HG03575 (cell line): ENCODE measurements around the gene ALKAL2.

ENCODE experiments used
- ATAC-seq: cut with Tn5 transposase; IDR thresholded peaks from one replicate; pipeline ENCODE4 v1.9.1; 2021; ENCODE audit not compliant: unreplicated experiment, insufficient number of reproducible peaks, low FRiP score; ENCODE audit errors: extremely low read depth

Gene ALKAL2

DNA sequence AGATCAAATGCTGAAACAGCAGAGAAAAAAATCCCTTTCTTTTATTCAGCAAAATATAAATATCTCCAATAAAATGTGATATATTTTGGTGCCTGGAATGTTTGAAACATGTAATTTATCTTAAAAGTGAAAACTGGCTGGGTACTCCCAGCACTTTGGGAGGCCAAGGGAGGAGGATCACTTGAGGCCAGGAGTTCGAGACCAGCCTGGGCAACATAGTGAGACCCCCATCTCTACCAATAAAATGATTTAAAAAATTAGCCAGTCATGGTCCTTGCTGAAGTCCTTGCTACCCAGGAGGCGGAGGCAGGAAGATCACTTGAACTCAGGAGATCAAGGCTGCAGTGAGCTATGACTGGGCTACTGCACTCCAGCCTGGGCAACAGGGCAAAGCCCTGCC lies 32.7 kb downstream of the ALKAL2 start:
- ATAC-seq = no peak

DNA sequence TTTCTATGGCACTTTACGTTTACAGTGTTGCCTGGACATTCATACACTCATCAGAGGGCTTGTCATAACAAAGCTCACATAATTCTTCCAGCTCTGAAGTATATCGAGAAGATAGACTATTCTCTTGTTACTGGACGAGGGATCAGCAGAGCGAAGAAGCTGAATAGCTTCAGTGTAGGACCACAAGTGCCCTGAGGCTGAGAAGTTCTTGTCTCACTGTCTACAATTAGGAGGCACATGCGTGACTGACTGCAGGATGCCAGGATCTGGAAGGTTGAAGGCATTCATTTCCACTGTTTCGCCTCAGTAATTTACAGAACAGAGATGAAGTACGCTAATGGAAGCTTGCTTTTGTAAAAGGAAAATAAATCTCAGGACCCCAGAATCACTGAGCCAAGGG lies 33.6 kb downstream of the ALKAL2 start:
- no peak for ATAC-seq

- ATAC-seq = no peak
These were observed 34.7 kb downstream of the ALKAL2 start for GRCh38 chr2:253202-253638.

DNA sequence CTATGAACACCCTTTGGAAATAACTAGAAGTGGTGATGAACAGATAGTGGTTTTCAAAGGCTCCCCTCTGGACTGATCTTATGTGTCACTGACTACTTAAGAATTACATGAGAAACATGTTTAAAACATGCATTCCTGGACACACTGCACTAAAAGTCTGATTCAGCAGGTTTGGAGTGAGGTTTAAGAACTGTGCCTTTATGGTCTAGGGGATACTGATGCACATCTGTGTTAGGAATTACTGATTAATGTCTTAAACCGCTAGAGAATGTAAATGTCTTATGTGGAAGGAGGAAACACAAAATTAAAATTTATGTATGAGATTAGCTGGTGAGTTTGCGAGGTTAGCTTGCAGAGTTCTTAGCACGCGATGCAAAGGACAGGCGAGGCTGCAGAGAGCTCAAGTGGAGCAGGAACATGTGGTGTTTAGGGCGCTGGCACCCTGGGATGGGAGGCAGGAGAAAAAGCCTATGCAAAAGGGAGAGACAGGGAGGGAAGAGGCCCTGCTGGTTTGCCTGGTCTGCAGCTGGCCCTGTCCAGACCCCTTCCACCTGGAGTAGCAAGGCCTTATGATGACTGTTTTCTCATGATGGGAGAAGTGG lies 35.8 kb downstream of the ALKAL2 start:
- ATAC-seq = no peak

DNA sequence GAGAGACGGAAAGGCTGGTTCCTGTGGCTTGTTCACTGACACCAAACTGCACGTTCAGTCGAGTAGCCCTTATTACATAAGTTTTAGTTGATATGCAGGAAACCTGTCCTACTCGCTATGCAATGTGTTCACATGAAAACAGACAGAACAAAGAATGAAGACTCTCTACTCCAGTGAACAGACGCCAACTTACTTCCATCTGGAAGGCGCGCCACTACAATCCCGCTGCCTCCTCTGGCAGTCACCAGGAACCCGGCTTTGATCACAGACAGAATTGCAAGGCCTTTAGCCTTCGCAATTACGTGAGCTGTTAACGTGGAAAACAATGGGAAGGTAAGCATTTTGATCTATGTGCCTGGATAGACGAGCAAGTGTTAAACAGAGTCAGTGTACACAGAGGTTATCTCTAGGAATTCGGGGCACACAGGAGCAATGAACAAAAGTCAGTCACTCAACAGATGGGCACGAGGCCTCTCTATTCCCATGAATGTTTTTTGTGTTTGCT lies 38.3 kb downstream of the ALKAL2 start:
- ATAC-seq = no peak

DNA sequence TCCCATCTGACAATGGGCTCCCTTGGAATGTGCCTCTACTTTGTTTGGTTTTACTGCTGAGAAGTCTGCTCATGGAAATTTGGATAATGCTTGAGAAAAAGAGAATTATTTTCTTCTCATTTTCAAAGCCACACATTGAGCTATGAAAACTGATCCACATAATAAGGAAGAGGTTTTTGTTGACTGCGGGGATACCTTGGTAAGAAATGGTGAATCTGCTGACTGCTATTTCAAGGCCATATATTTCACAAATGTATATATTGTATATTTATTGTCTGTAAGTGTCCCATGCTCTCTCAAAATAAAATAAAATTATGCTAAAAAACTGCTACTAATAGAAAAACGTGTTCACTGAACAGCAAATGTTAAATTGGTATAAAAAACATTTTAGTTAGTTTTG lies 39.2 kb downstream of the ALKAL2 start:
- ATAC-seq = no peak

GRCh38 chr2:246489-247144 lies 41.3 kb downstream of the ALKAL2 start:
- no peak for ATAC-seq

- ATAC-seq = no peak
These were observed 43.3 kb downstream of the ALKAL2 start for GRCh38 chr2:244547-244946.

GRCh38 chr2:238869-239268 lies 49.0 kb downstream of the ALKAL2 start:
- no peak for ATAC-seq

DNA sequence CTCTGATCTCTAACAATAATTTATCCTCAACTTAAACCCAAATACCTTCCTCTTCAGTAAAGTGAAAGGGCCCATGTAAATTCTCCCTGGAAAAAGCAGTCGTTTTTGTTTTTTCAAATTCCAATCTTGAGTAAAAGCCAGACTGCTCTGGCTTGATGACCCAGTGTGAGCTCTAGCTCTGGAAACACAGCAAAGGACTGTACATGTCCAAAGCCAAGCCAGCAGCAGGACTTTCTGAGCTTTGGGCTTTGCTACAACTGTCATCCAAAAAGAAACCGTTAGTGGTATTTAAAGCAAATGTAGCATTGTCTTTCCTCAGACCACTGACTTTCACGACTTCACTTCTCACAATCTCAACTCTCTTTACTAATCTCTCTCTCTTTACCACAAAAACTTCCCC lies 49.5 kb downstream of the ALKAL2 start:
- no peak for ATAC-seq

GRCh38 chr2:237878-238277 lies 50.0 kb downstream of the ALKAL2 start:
- ATAC-seq = no peak

GRCh38 chr2:236993-237539 lies 50.8 kb downstream of the ALKAL2 start:
- ATAC-seq = no peak

- no peak for ATAC-seq
These were observed 53.5 kb downstream of the ALKAL2 start for GRCh38 chr2:234421-234820.

GRCh38 chr2:233030-233429 lies 54.9 kb downstream of the ALKAL2 start:
- ATAC-seq = no peak

DNA sequence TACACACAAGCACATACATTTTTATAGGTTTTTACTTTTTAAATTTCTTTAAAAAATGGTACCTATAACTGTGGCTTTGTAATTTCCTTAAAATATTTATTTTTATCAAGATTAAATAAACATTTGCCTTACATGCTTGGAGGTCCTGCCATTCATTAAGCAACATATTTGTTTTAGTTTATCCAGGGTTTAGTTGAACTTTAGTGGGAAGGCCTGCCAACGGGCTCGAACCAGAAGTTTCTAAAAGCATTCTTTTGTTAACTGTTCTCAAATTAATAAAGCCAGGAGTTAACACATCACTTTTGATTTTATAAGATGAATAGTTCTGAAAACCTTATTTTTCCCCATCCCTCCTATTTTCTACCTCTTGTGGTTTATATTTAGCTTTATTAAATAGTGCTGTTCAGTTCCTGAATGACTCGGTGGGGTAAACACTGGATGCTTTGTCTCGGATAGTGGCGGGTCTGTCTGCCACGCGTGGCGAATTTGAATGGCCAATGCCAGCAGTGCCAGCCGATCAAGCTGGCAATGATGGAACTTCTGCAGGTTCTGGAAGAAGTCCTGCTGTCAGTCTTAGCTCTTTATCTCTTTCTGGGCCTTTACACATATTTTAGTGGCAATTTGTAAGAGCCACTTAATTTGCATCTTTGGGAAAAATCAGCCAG lies 56.2 kb downstream of the ALKAL2 start:
- ATAC-seq = no peak
